ENCODE measurements around the gene SDK1.
A peak's percentile ranks its signal among the peaks of the same experiment; 100 is the strongest.

SDK1 gene

DNA sequence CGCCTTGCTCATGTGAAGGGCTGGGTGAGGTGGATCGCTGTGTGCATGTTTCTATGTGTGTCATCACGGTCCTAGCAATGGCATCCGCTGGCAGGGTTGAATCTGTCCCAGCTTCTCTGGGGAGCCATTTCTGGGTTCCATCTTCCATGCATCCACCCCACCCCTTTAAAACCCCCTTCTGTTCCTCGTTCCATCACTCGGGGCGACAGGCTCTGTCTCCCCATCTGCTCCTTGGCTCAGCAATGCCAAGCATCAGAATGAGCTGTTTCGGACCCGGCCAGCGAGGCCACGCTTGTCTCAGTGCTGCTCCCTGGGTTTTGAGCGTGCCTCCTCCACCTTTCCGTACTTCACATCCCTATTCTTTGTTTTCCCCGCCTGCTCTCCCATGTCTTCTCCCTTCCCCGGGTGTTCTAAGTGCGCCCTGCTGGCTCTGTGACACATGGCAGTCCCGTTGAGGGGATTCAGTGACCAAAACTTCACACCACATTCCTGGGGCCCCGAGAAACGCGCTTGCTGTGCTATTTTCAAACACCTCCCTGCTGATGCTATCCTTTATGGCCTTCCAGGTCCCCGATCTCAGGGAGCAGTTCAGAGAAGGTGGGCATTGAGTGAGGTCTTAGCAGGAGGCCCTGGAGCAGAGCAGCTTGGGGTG is 827.0 kb downstream of the SDK1 start:
- no peak for DNase-seq

DNA sequence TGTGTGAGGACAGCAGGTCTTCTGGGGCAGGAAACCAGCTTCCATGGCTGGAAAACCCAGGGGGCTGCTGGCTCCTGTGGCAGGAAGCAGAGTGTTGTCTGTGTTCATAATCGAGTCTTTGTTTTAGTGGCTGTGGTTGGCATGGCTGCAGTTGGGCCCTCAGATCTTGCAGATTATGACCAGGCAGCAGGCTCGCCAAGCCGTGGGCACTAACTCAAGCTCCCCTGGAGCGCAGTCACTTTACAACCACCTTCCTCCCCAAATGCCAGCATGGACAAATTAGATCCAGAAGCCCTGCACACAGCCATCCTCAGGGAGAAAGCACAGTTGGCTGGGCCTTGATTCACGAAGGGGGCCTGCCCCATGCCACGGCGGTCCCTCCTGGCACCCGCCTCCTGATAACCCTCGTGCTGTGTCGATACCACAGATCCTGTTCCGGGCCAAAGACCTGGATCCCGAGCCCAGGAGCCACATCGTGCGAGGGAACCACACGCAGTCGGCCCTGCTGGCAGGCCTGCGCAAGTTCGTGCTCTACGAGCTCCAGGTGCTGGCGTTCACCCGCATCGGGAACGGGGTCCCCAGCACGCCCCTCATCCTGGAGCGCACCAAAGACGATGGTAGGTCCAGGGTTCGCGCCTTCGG is 828.5 kb downstream of the SDK1 start:
- peak in 20 of 51 donors; percentile 10 to 68 (median 24) for DNase-seq

DNA sequence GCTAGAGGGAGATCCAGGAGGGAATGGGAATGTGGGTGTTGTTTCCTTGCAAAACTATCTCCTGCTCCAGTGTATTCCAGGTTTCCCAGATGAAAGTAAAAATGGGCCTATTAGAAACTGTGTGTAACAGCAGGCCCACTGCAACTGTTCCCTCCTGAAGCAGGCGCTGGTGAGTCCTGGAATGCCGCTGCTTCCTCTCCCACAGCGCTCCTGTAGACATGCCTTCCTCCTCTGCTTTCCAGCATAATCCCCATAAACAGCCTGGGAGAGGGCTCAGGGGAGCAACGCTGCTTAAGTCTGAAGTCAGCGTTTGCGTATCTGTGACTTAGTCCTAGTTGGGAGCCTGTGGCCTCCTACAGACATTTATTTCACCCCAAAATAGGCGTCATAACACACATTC is 830.0 kb downstream of the SDK1 start:
- DNase-seq: no peak

DNA sequence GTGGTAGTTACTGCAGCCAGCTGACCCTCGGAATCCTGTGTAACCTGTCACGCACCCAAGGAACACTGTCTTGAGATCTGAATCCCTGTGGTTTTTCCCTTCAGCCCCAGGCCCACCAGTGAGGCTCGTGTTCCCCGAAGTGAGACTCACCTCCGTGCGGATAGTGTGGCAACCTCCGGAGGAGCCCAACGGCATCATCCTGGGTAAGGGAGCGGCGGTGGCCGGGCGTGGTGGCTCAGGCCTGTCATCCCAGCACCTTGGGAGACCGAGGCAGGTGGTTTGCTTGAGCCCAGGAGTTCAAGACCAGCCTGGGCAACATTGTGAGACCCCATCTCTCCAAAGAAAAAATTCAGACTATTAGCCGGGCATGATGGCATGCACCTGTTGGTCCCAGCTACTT is 831.2 kb downstream of the SDK1 start:
- DNase-seq: no peak

DNA sequence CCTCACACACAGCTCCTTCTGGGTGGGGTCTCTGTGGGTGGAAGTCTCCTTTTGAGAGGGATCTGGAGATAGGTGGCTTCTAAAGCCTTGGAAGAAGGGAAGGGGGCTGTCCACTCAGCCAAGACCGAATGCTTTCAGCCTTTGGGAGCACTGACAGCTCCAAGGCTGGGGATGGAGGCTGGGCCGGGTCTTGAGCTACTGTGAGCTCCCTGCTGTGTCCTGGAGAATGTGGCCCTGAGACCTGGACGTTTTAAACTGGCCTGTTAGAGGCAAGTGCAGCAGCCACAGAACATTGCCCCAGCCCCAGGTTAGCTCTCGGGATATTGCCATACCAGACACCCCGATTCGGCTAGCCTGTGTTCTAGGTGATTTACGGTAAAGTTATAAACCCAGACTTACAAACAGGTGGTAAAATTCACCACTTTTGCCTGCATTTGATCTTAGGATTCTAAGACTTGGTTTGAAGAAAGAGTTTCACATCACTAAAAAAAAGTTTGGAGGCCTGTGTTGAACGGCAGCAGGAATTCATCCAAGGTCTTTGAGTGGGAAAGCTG is 832.5 kb downstream of the SDK1 start:
- DNase-seq: no peak

DNA sequence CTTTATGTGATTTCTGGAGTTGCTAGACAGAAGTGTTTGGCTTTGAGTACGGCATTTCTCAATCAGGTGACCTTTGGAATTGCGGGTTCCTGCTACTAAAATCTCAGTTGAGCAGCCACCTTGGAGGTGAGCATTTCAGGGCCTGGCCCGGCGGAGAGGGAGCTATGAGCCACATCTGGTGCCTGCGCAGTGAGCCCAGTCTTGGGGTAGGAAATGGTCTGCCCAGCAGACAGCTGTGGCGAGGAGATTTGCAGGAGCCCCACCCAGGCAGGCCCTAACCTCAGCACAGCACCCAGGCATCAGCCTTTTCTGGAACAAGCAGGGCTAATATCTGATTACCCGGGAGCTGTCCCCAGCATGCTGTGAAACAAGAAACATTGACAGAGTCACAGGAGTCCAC is 833.2 kb downstream of the SDK1 start:
- DNase-seq: no peak

DNA sequence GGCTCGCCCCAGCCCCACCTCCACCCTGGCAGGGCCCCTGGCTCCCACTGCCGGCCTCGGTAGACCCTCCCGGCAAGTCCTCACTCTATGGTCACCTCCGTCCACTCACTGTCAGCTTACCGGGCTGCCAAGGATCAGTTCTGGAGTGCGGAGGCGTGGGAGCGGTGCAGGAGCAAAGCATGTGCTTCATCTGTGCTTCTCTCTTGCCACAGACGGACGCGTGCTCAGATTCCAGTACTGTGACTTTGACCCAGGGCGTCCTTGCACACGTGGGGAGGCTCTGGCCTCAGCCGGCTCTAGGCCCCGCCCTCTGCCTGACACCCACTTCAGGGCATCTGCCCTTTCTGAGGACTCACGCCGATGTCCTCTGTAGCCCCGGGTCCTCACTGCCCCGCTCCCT is 833.6 kb downstream of the SDK1 start:
- DNase-seq: no peak

DNA sequence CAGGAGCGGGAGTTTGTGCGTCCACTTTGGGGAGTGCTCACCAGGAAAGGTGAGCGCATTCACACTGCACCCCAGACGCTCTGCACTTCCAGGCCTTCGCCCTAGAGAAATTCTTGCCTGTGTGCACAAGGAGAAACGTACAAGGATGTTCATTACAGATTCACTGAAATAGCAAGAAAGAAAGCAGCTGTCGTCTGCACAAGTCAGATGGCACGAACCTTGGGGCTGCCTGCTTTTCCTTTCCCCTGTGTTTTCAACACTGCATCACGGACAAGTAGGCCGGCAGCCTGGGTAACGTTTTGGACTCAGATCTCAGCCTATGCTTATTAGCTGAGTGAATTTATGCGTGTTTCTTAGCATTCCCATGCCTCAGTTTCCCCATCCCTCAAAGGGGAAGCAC is 834.2 kb downstream of the SDK1 start:
- no peak for DNase-seq

DNA sequence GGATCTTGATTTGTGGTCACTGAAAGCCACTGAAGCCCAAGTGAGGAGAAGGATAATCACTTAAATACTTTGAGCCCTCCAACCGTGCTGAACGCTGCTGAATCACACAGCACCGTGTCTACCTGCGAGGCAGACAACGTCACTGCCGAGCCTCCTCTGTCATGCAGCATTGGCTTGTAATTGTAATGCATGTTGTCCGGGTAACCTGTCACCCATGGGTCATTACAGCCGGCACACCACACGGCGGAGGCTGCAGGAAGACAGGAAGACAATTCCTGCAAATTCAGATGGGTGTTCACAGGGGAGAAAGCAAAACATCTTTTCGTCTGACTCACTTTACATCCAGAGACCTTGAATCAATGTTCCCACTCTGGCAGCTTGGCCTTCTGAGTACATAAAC is 835.0 kb downstream of the SDK1 start:
- DNase-seq: peak in 2 of 51 donors; percentile 9 to 14

DNA sequence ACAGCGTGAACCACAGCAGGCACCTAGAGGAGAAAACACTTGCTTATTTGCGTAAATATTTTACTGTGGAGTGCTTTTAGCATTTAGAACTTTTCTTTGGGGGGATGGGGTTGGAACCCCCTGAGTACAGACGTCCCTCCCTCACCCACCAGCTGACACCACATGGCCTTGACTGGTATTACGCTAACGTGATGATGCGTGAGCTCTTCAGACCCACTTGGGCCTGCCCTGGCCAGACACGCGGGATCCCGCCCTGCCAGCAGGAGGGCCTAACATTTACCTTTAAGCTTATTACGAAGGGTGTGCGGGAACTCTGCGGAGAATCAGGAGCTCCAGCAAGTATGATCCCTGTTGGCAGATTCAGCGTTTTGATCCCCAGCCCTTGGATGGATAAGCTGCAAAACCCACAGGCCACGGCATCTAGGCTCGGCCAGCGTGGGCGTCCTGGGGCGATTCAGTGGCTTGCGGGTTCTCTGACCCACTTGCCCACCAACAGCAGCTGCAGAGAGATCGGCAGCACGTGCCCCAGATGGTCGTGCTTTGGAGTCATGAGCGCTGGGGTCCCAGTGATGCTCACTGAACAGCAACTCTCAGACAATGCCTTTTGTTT is 835.6 kb downstream of the SDK1 start:
- no peak for DNase-seq

DNA sequence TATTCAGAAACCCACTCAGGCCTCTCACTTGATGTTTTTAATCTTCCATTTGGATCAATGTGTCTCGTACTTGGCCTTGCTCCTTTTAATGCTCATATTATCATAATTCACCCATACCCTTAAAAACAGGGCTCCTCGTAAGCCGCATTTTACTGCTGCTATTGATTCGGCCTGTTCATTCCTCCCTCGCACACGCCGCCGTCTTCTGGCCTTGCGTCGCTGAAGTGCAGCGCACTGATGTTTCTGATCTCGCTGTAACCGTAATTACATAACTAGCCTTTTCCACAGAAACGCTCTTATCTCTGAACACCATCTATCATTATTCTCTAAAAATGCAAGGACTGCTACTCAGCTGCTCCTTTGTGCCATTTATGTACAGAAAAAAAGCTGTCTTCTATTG is 836.5 kb downstream of the SDK1 start:
- no peak for DNase-seq

DNA sequence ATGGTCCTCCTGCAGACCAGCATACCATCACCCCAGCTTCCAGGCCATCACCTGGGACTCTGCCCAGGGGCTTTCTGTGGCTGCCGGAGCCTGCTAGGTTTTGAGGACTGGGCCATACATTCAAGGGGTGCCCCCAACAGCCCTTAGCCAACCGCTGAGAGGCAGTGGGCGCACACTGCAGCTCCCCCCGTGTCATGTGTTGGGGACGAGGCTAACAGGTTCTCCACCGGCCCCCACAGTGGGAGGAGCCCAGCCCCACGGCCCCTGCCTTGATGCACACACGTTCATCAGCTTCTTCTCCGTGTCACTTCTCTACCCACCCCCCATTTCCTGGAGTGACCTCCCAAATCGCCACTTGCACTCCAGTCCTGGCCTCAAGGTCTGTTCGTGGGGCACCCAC is 837.8 kb downstream of the SDK1 start:
- DNase-seq: no peak

DNA sequence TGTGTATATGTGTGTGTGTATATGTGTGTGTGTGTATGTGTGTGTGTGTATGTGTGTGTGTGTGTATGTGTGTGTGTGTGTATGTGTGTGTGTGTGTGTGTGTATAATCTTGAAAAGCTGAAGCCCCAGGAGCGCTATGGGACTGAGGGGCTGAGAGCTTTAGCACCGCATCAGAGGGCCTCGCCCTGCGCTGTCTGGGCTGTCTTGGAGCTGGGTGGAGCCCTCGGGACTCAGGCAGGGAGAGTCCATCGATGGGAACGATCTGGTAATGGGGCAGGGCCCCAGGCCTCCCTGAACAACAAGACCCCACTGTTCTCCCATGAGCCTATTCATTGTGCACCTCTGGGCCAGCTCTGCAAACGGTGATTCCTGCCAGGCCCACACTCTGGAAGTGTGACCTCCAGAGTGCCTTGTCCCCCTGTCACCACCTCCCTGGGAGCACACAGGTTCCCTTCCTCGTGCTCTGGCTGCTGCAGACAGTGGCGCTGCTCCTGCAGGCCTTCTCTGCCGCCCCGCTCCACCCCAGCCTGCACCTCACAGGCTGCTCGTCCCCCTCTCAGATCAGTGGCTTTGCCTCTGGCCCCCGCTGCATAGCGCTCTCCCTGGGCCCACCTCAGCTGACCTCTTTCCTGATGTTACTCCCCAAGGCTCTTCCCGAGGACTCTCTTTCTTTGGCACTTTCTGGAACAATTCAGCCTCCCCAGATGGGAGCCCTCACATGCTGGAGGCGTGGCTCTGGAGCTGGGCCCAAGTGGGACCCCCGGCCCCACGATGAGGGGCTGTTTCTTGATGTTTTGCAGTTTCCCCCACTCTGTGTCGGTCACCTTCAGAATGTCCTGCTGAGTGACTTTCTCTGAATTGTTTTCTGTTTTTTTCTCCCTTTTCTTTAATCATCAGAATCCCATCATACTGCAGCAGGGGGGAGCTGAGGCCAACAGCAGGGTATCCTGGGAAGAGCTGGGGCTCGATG is 838.9 kb downstream of the SDK1 start:
- DNase-seq: no peak

DNA sequence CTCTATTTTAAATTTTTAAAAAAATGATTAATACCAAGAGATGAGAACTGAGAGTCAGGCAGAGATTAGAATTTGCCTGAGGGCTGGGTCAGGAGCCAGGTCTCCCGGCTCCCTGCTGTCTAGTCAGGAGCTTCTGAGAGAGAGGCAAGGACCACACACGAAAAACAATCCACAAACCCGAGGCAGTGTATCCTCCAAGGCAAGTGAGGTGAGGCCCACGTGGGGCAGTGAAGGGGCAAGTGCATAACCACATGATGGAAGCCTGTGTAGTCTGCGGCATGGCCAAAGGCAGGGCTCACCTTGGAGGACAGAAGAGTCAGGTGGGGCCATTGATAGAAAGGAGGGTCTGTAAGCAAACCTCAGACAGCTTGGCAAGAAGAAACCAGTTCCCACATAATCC is 839.9 kb downstream of the SDK1 start:
- no peak for DNase-seq

DNA sequence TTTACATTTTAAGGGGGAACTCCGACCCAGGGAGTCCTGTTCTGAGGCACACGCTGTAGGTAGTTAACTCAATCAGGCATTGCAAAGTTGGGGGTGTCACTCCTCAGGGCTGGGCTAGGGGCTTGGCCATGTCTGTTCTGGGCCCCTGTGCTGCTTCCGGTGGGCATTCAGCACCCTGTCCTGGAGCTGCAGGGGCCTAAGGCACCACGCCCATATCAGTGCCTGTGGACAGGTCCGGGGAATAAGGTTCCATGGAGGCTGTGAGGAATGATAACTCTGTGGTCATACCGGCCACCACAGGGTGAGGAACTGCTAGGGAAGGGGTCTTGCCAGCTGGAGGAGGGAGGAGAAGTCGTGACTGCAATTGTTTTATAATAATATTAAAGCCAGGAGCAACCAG is 842.0 kb downstream of the SDK1 start:
- DNase-seq: no peak

DNA sequence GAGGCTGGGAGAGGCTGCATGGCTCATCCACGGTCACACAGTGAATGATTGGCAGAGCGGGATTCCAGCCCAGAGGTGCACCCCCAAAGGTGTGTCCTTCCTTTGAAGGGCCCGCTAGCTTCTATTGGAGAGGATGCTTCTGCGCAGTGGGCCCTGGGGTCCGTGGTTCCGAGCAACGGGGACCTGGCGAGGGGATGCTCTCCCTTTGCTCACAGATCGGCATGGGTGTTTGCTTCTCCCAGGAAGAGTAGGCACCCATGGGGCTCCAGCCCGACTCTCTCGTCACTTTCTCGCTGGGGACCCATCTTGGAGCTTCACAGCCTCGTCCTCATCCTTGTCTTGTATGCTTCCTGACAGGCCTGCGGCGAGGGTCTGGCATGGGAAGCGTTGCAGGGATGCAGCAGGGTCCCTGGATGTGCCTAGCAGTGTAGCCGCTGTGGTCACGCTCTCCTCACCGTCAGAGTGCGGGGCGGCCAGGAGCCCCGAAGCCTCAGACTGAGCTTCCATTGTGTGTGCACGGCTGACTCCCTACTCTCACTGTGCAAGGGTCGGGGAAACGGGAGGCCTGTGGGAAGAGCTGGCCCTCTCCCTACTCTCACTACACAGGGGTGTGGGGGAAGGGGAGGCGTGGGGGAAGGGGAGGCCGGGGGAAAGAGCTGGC is 842.6 kb downstream of the SDK1 start:
- no peak for DNase-seq

DNA sequence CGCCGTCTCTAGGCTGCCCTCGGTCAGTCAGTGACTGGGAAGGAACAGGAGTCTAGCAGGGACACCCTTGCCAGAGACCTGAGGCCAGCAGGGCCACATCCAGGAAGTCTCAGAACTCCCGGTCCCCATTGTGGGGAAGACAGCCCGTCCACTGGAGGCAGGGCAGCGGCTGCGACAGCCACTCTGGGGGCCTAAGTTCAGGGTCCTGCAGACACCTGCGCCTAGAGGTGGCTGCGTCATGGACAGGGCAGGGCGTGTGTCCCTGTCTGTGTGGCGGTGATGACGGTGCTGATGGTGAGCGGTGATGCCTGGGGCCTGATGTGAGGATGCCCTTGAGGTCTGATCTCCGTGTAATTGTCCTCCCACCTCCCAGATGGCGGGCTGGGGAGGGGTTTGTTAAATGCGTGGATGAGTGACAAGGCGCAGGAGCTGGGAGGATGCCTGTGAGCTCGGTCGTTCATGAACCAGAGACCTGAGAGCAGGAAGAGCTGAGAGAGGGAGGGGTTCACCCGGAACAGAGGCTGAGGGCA is 843.2 kb downstream of the SDK1 start:
- DNase-seq: no peak

DNA sequence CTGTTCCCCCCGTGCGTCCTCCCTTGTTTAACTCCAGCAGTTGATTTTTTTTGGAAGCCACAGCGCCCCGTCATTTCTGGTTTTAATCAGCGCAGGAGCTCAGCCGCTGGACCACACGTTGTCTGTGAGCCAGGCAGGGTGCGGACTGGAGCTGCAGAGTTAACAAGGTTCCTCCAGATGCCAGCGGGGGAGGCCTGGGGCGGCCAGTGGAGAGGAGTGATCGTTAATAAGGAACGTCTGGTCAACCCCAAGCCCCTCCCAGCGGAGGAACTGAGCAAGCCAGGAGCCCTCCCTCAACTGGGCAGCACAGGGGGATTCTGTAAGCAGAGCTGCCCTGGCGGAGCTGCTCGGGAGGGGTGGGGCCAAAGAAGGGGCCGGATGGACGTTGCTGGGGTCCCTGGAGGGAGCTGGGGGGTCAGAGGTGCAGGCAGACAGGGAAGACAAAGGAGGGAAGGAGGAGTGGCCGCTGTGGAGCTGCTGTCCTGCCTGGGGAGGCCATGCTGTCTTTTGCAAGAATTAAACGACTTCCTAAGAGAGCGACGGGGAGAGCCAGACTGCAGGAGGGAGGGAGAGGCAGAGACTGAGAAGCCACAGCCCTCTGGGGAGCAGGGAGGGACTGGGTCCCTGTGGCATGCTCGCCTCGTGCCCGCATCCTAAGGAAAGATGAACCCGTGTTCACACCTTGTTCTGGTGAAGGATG is 843.9 kb downstream of the SDK1 start:
- no peak for DNase-seq

DNA sequence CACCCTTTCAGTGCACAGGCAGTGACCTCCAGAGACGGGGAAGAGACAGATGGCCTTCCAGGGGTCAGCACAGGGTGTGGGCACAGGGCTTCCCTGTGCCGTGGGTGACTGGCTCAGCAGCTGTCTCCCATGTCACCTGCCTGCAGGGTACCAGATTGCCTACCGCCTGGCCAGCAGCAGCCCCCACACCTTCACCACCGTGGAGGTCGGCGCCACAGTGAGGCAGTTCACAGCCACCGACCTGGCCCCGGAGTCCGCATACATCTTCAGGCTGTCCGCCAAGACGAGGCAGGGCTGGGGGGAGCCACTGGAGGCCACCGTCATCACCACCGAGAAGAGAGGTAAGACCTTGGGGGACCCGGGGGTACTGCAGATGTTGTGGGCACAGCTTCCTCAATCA is 844.5 kb downstream of the SDK1 start:
- DNase-seq: no peak

DNA sequence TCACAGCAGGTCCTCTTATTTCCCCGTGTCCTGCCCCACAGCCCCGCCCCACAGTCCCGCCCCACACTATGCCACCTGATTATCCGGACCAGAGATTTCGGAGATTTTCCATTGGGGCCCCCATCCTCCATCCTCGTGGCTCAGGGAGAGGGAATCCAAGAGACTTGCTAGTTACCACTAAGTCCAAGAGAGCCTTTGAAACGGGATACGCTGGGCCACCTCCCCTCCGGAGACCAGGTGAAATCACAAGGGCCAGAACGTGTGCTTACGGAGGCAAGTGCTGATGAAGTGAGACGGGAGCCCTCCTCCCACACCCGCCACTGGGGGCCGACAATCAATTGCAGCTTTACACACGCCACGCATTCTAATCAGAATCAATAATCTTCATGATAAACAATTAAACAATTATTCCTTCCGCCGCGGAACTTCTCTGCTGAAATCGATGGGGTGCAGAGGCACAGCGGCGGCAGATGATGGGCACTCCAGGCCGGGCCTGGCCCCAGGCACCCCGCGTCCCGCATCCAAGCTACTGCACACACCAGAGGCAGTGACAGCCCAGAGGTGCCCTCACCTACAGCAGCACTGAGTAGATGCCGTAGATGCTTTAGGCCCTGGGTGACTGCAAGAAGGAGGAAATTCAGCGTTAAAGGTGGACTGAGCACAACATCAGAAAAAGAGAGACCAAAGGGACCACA is 847.0 kb downstream of the SDK1 start:
- DNase-seq: no peak

Data from hypothalamus (tissue), 51 donors.